Keratinocyte (primary cell): Measurements from ENCODE around the gene BLOC1S4. TPM values are rescaled to one million over a fixed set of nuclear protein-coding genes. Genes with fewer than 3 reads are reported as not detected.
"Not testable (repeated sequence)": the region's sequence is repeated elsewhere in the genome, so short reads cannot be mapped to it uniquely, and the experiment has no call there.

Source experiments
- DNase-seq: peaks from one replicate; pipeline ENCODE4 v3.0.0-alpha.2; 2011; ENCODE audit warnings: low read depth, missing footprints, low spot score
- FAIRE-seq: peaks from 2 replicates; lab custom pipeline; 2011; peaks lifted over from hg19 to GRCh38; lab: Jason Lieb, UNC
- H2AFZ ChIP-seq: 2 replicates; pipeline ENCODE4 v1.6.0; 2012; ENCODE audit warnings: low read length, control low read depth, inconsistent platforms; ENCODE audit not compliant: control insufficient read depth
- H3K27ac ChIP-seq: 2 replicates; pipeline ENCODE4 v1.5.1; 2011; ENCODE audit warnings: low read length; ENCODE audit not compliant: control insufficient read depth, insufficient read depth
- H3K27me3 ChIP-seq: 3 replicates; pipeline ENCODE4 v1.6.0; 2011; ENCODE audit warnings: low read length; ENCODE audit not compliant: control insufficient read depth, insufficient read depth; ENCODE audit errors: extremely low read depth
- H3K36me3 ChIP-seq, 2 experiments: 2 replicates in 1 of 2; 3 replicates in 1 of 2; pipeline ENCODE4 v1.5.1; 2011; ENCODE audit warnings: low read length in 2 of 2, mild to moderate bottlenecking in 1 of 2; ENCODE audit not compliant: control insufficient read depth in 2 of 2, insufficient read depth in 2 of 2; ENCODE audit errors: extremely low read depth in 1 of 2
- H3K4me1 ChIP-seq: 3 replicates; pipeline ENCODE4 v1.5.1; 2011; ENCODE audit warnings: low read length; ENCODE audit not compliant: control insufficient read depth, insufficient read depth; ENCODE audit errors: extremely low read depth
- H3K4me2 ChIP-seq: 3 replicates; pipeline ENCODE4 v1.6.0; 2011; ENCODE audit warnings: low read depth, low read length; ENCODE audit not compliant: control insufficient read depth, insufficient read depth; ENCODE audit errors: extremely low read depth
- H3K4me3 ChIP-seq, 3 experiments: fragments of 200-600 bp in 1 of 3; sonication (generic) in 1 of 3; 2 replicates in 2 of 3; 3 replicates in 1 of 3; pipeline ENCODE4 v1.5.1; 2011 to 2016; ENCODE audit warnings: low read length in 3 of 3, mild to moderate bottlenecking in 3 of 3, control low read depth in 2 of 3, inconsistent platforms in 1 of 3, low read depth in 1 of 3, mixed read lengths in 1 of 3, mixed run types in 1 of 3, moderate library complexity in 1 of 3; ENCODE audit not compliant: control insufficient read depth in 2 of 3, insufficient read depth in 2 of 3; ENCODE audit errors: extremely low read depth in 1 of 3
- H3K79me2 ChIP-seq: 2 replicates; pipeline ENCODE4 v1.6.0; 2012; ENCODE audit warnings: low read length; ENCODE audit not compliant: control insufficient read depth, insufficient read depth
- H3K9ac ChIP-seq: 3 replicates; pipeline ENCODE4 v1.6.0; 2011; ENCODE audit warnings: low read length; ENCODE audit not compliant: control insufficient read depth, insufficient read depth; ENCODE audit errors: extremely low read depth
- H3K9me1 ChIP-seq: 3 replicates; pipeline ENCODE4 v1.6.0; 2011; ENCODE audit warnings: low read length; ENCODE audit not compliant: control insufficient read depth, insufficient read depth; ENCODE audit errors: extremely low read depth
- H3K9me3 ChIP-seq: 2 replicates; pipeline ENCODE4 v1.5.1; 2012; ENCODE audit warnings: low read depth, low read length; ENCODE audit not compliant: control insufficient read depth
- H4K20me1 ChIP-seq: 3 replicates; pipeline ENCODE4 v1.6.0; 2011; ENCODE audit warnings: low read length; ENCODE audit not compliant: control insufficient read depth, insufficient read depth; ENCODE audit errors: extremely low read depth
- dilution Hi-C: fragments of 300-500 bp; cut with MboI; formaldehyde crosslinking; loops from one replicate; pipeline ENCODE4 v1.7.0; 2020; ENCODE audit warnings: low sequenced_read_pairs; ENCODE audit not compliant: extremely low pct_ligation_motif_present
- polyA plus RNA-seq, 5 experiments: library from polyadenylated mRNA; depleted of rRNA in 3 of 5; stranded (reverse) in 3 of 5; stranded (forward) in 1 of 5; unstranded in 1 of 5; fragments of >200 nt; gene quantifications; 1 replicate in 1 of 5; 2 replicates in 3 of 5; 3 replicates in 1 of 5; pipeline versions ENCODE4 v1.2.1 to v1.2.3, GENCODE V29; 2011 to 2012; ENCODE audit warnings: missing spikeins in 2 of 5, low read depth in 1 of 5, low replicate concordance in 1 of 5
- TF ChIP-seq, protein P1 (sequence below), 3 experiments: IDR thresholded peaks in 1 of 3; conservative IDR thresholded peaks in 1 of 3; optimal IDR thresholded peaks in 1 of 3; 2 replicates in 2 of 3; 3 replicates in 1 of 3; pipeline versions ENCODE3 to v1.5.1; 2011; ENCODE audit warnings: low read length in 3 of 3, mild to moderate bottlenecking in 3 of 3, moderate library complexity in 2 of 3, control low read depth in 1 of 3, inconsistent platforms in 1 of 3; ENCODE audit not compliant: insufficient read depth in 2 of 3; ENCODE audit errors: extremely low read depth in 1 of 3

BLOC1S4 gene
- polyA plus RNA-seq, 1 donor (not counting 4 experiments of a cell fraction or from before 2014, with no cell fraction given), result 11.7 TPM

DNA sequence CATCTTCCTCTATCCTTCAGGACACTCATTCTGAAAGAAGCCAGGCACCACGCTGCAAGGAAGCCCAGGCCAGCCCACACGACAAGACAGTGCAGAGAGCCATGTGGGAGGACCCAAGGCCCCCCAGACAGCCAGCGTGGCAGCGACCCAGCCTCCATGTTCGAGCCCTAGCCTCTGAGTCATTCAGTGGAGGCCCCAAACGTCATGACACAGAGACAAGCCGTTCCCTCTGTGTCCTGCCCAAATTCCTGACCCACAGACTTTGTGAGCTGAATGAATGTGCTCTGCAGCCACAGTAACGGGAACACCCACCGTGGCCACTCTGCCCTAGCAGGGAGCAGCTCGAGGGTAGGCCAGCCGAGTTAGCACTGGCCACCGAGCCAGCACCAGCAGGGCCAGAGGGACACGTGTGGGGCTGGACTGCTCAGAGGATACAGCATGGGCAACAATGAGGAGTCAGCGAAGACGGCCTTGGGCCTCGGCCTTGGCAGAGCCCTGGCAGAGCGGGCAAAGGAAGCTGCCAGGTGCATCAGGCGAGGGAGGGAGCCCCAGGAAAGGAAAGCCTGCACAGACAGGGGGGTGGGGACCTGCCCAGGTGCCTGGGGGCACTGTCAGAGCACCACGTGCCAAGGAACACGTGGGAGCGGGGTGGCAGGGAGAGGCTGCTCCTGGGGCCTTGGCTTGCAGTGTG is 8.6 kb downstream of the BLOC1S4 start:
- H3K27ac ChIP-seq, result no peak overlapping the region
- H2AFZ ChIP-seq, result peak overlapping the region; percentile 70

DNA sequence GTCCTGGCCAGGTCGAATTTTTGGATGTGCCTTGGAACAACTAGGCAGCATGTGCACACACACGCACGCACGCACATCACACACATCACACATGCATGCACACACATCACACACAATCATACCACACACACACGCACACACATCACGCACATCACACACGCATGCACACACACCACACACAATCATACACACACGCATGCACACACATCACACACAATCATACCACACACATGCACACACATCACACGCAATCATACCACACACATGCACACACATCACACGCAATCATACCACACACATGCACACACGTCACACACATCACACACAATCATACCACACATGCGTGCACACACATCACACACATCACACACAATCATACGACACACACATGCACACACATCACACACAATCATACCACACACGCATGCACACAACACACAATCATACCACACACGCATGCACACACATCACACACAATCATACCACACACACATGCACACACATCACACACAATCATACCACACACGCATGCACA is 9.5 kb downstream of the BLOC1S4 start:
- H2AFZ ChIP-seq, H4K20me1 ChIP-seq, H3K4me1 ChIP-seq, H3K4me3 ChIP-seq, H3K9me1 ChIP-seq, H3K4me2 ChIP-seq, FAIRE-seq, H3K36me3 ChIP-seq, H3K27me3 ChIP-seq, DNase-seq, dilution Hi-C loops, H3K27ac ChIP-seq, H3K9ac ChIP-seq, H3K9me3 ChIP-seq, H3K79me2 ChIP-seq: not testable (repeated sequence)

More for the DNA sequence above, 8.6 kb downstream of the BLOC1S4 start:
- TF ChIP-seq, protein P1, sequence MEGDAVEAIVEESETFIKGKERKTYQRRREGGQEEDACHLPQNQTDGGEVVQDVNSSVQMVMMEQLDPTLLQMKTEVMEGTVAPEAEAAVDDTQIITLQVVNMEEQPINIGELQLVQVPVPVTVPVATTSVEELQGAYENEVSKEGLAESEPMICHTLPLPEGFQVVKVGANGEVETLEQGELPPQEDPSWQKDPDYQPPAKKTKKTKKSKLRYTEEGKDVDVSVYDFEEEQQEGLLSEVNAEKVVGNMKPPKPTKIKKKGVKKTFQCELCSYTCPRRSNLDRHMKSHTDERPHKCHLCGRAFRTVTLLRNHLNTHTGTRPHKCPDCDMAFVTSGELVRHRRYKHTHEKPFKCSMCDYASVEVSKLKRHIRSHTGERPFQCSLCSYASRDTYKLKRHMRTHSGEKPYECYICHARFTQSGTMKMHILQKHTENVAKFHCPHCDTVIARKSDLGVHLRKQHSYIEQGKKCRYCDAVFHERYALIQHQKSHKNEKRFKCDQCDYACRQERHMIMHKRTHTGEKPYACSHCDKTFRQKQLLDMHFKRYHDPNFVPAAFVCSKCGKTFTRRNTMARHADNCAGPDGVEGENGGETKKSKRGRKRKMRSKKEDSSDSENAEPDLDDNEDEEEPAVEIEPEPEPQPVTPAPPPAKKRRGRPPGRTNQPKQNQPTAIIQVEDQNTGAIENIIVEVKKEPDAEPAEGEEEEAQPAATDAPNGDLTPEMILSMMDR (optimal IDR thresholded peaks at IDR 0.05 in 1 of 3, IDR thresholded peaks at IDR 0.05 in 1 of 3, conservative IDR thresholded peaks at IDR 0.05 in 1 of 3; ENCODE audit: extremely low read depth in 1 of 3, insufficient read depth in 2 of 3, low read length in 3 of 3), result no peak
- no peaks in the 10 kb centered on the region for H4K20me1 ChIP-seq
- DNase-seq (no peak), FAIRE-seq (no peak)
- dilution Hi-C loops, result no loop called here
- H3K9me1 ChIP-seq, result no peaks in the 10 kb centered on the region
- H3K9me3 ChIP-seq, result no peaks in the 10 kb centered on the region
- no peak overlapping the region for H3K9ac ChIP-seq
- peaks cover 12% of the 10 kb centered on the region for H3K4me1 ChIP-seq
- no peaks in the 10 kb centered on the region for H3K36me3 ChIP-seq
- H3K4me3 ChIP-seq, result no peak overlapping the region
- no peaks in the 10 kb centered on the region for H3K27me3 ChIP-seq
- H3K4me2 ChIP-seq, result no peak overlapping the region
- H3K79me2 ChIP-seq, result no peaks in the 10 kb centered on the region
